HepG2 (cell line): ENCODE results near the gene CDC14C. TPM values are rescaled to one million over a fixed set of nuclear protein-coding genes. Genes with fewer than 3 reads are reported as not detected.

Experiments
- ATAC-seq: fragments of 200-7000 bp; cut with Tn5 transposase; 3 replicates; pipeline ENCODE4 v1.9.1; 2020; ENCODE audit warnings: mild to moderate bottlenecking, moderate library complexity
- BruUV-seq: library from RNA; stranded (reverse); fragments of 400-500 nt; replicated peaks from 2 replicates; lab custom pipeline; 2021; lab: Mats Ljungman, UMichigan
- CTCF ChIA-PET: fragments of 300-600 bp; formaldehyde crosslinking; extraction: SDS; loops from one replicate; lab custom pipeline; 2021; ENCODE audit warnings: low total read pairs, inconsistent platforms, low intra/inter-chr PET ratio; lab: Yijun Ruan, JAX
- POLR2A ChIA-PET: fragments of 350-600 bp; sonication (Branson Sonifier 250); formaldehyde crosslinking; loops from one replicate; lab custom pipeline; 2020; ENCODE audit warnings: antibody characterized with exemption, inconsistent platforms; lab: Yijun Ruan, JAX
- DNase-seq: peaks from one replicate; pipeline ENCODE4 v3.0.0-alpha.2; 2015; ENCODE audit warnings: low spot score
- FAIRE-seq: peaks from 3 replicates; lab custom pipeline; 2011; peaks lifted over from hg19 to GRCh38; lab: Jason Lieb, UNC
- H2AFZ ChIP-seq: one replicate; pipeline ENCODE4 v1.6.1; 2011; ENCODE audit warnings: low read length, inconsistent platforms
- H3K27ac ChIP-seq: fragments of 300-600 bp; 3 replicates; pipeline ENCODE4 v1.8.0; 2011; ENCODE audit warnings: mixed run types, mild to moderate bottlenecking, mixed read lengths, low read length, inconsistent platforms; ENCODE audit not compliant: insufficient read depth; ENCODE audit errors: extremely low read length
- H3K27me3 ChIP-seq, 2 experiments: fragments of 200-600 bp in 1 of 2; 2 replicates in 1 of 2; 3 replicates in 1 of 2; pipeline versions ENCODE4 v1.6.0 to v1.8.0; 2011; ENCODE audit warnings: low read length in 2 of 2, mild to moderate bottlenecking in 2 of 2, moderate library complexity in 2 of 2, inconsistent platforms in 1 of 2; ENCODE audit not compliant: insufficient read depth in 2 of 2, control insufficient read depth in 1 of 2
- H3K36me3 ChIP-seq, 2 experiments: fragments of 200-600 bp in 1 of 2; replicated peaks in 1 of 2; 2 replicates in 1 of 2; 3 replicates in 1 of 2; pipeline versions ENCODE4 v1.5.1 to v1.8.0; 2011; ENCODE audit warnings: low read length in 2 of 2, inconsistent platforms in 1 of 2; ENCODE audit not compliant: insufficient read depth in 2 of 2, control insufficient read depth in 1 of 2
- H3K4me1 ChIP-seq: 2 replicates; pipeline ENCODE4 v1.5.1; 2012; ENCODE audit warnings: low read length, inconsistent platforms; ENCODE audit not compliant: insufficient read depth
- H3K4me2 ChIP-seq: 2 replicates; pipeline ENCODE4 v1.6.0; 2011; ENCODE audit warnings: low read depth, low read length, inconsistent platforms
- H3K4me3 ChIP-seq, 3 experiments: fragments of 200-600 bp in 1 of 3; sonication (generic), shearing (Covaris generic) in 1 of 3; replicated peaks in 1 of 3; 2 replicates each; pipeline ENCODE4 v1.5.1; 2011 to 2016; ENCODE audit warnings: low read length in 3 of 3, inconsistent platforms in 2 of 3, low read depth in 2 of 3, mild to moderate bottlenecking in 2 of 3, control low read depth in 1 of 3, mixed read lengths in 1 of 3; ENCODE audit not compliant: insufficient read depth in 1 of 3
- H3K79me2 ChIP-seq: one replicate; pipeline ENCODE4 v1.6.1; 2011; ENCODE audit warnings: low read length, inconsistent platforms; ENCODE audit not compliant: insufficient read depth
- H3K9ac ChIP-seq: 2 replicates; pipeline ENCODE4 v1.6.0; 2011; ENCODE audit warnings: mild to moderate bottlenecking, low read depth, low read length, inconsistent platforms; ENCODE audit not compliant: insufficient read depth
- H3K9me3 ChIP-seq: 2 replicates; pipeline ENCODE4 v1.5.1; 2012; ENCODE audit warnings: mild to moderate bottlenecking, low read length
- H4K20me1 ChIP-seq: 2 replicates; pipeline ENCODE4 v1.6.0; 2011; ENCODE audit warnings: inconsistent platforms, mild to moderate bottlenecking, low read length, moderate library complexity; ENCODE audit not compliant: insufficient read depth
- KDM4B ChIP-seq: sonication (generic); formaldehyde crosslinking; IDR thresholded peaks from 2 replicates; pipeline ENCODE4 v1.4.0; 2020; ENCODE audit warnings: missing genetic modification reagents
- SIN3A ChIP-seq: IDR thresholded peaks from 2 replicates; pipeline ENCODE4 v1.6.1; 2011; ENCODE audit warnings: low read depth, mild to moderate bottlenecking, control low read depth, low read length, borderline replicate concordance
- TEAD3 ChIP-seq: optimal IDR thresholded peaks from 2 replicates; pipeline ENCODE3; 2016; ENCODE audit warnings: borderline replicate concordance
- WGBS: methylation state at CpG from one replicate; pipeline ENCODE4 v1.1.6; 2017; ENCODE audit warnings: low lambda C conversion rate; 5-methylcytosine and 5-hydroxymethylcytosine counted together
- in situ Hi-C: cut with HindIII; loops from 2 replicates; pipeline ENCODE4 v1.10.0; 2017; ENCODE audit warnings: low pct_unique_long_range_greater_than_20kb; ENCODE audit not compliant: extremely low pct_ligation_motif_present
- intact Hi-C: fragments of 100-400 bp; cut with micrococcal nuclease; formaldehyde crosslinking; loops from one replicate; pipeline ENCODE4 v1.10.0; 2022; ENCODE audit not compliant: unreplicated experiment
- polyA plus RNA-seq, 8 experiments: library from polyadenylated mRNA; depleted of rRNA in 3 of 8; stranded (reverse) in 7 of 8; unstranded in 1 of 8; fragments of >200 nt; fragmentation: Illumina TruSeq in 4 of 8; extraction: Trizol in 4 of 8; gene quantifications; 2 replicates each; pipeline versions ENCODE4 v1.2.1 to v1.2.3, GENCODE V29; 2011 to 2016; ENCODE audit warnings: low read depth in 4 of 8, missing spikeins in 1 of 8, mixed read lengths in 1 of 8; ENCODE audit not compliant: insufficient read depth in 1 of 8
- total RNA-seq, 5 experiments: library from RNA; depleted of rRNA; stranded (reverse); fragments of >200 nt; fragmentation: Illumina TruSeq; extraction: Trizol; gene quantifications; 2 replicates each; pipeline ENCODE4 v1.2.3, GENCODE V29; 2016; ENCODE audit warnings: low read depth in 1 of 5
- TF ChIP-seq, protein P1 (sequence below): sonication (generic); formaldehyde crosslinking; IDR thresholded peaks from 2 replicates; pipeline ENCODE4; 2020; ENCODE audit warnings: missing genetic modification reagents, mild to moderate bottlenecking, borderline replicate concordance
- TF ChIP-seq, protein P2 (sequence below): sonication (generic); formaldehyde crosslinking; IDR thresholded peaks from 2 replicates; pipeline ENCODE4 v1.4.0; 2020; ENCODE audit warnings: missing genetic modification reagents, mild to moderate bottlenecking, borderline replicate concordance
- TF ChIP-seq, protein P3 (sequence below): sonication (generic); formaldehyde crosslinking; IDR thresholded peaks from 2 replicates; pipeline ENCODE4 v1.4.0; 2020; ENCODE audit warnings: missing genetic modification reagents, low read depth, mild to moderate bottlenecking, borderline replicate concordance
- TF ChIP-seq, protein P4 (sequence below): IDR thresholded peaks from 2 replicates; pipeline ENCODE4 v1.6.1; 2016; ENCODE audit warnings: low read depth, borderline replicate concordance
- TF ChIP-seq, protein P5 (sequence below): sonication (generic); formaldehyde crosslinking; IDR thresholded peaks from 2 replicates; pipeline ENCODE4 v1.9.0; 2021; ENCODE audit warnings: missing genetic modification reagents, mild to moderate bottlenecking, borderline replicate concordance

The CDC14C gene
- total and polyA plus RNA-seq, 2 of the 13 experiments (the other 11 are each of a cell fraction or from before 2014, with no cell fraction given), result 0.09 TPM; not detected in 1

DNA sequence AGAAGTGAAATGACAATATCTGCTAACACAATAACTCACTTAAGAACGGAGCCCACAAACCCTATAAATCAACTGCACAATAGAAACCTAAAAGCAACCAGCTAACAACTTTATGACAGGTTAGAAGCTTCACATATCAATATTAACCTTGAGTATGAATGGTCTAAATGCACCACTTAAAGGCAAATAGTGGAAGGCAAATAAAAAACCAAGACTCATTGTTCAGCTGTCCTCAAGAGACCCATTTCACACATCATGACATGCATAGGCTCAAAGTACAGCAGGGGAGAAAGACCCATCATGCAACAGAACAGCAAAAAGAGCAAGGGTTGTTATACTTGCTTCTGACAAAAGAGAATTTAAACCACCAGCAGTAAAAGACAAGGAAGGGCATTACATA, 46.8 kb downstream of the CDC14C start (continued):
- TF ChIP-seq, protein P1, sequence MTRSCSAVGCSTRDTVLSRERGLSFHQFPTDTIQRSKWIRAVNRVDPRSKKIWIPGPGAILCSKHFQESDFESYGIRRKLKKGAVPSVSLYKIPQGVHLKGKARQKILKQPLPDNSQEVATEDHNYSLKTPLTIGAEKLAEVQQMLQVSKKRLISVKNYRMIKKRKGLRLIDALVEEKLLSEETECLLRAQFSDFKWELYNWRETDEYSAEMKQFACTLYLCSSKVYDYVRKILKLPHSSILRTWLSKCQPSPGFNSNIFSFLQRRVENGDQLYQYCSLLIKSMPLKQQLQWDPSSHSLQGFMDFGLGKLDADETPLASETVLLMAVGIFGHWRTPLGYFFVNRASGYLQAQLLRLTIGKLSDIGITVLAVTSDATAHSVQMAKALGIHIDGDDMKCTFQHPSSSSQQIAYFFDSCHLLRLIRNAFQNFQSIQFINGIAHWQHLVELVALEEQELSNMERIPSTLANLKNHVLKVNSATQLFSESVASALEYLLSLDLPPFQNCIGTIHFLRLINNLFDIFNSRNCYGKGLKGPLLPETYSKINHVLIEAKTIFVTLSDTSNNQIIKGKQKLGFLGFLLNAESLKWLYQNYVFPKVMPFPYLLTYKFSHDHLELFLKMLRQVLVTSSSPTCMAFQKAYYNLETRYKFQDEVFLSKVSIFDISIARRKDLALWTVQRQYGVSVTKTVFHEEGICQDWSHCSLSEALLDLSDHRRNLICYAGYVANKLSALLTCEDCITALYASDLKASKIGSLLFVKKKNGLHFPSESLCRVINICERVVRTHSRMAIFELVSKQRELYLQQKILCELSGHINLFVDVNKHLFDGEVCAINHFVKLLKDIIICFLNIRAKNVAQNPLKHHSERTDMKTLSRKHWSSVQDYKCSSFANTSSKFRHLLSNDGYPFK (CRISPR knock-in tag), result no peak
- TF ChIP-seq, protein P2, sequence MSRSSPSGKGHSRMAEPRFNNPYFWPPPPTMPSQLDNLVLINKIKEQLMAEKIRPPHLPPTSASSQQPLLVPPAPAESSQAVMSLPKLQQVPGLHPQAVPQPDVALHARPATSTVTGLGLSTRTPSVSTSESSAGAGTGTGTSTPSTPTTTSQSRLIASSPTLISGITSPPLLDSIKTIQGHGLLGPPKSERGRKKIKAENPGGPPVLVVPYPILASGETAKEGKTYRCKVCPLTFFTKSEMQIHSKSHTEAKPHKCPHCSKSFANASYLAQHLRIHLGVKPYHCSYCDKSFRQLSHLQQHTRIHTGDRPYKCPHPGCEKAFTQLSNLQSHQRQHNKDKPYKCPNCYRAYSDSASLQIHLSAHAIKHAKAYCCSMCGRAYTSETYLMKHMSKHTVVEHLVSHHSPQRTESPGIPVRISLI (CRISPR knock-in tag), result no peak
- TF ChIP-seq, protein P3, sequence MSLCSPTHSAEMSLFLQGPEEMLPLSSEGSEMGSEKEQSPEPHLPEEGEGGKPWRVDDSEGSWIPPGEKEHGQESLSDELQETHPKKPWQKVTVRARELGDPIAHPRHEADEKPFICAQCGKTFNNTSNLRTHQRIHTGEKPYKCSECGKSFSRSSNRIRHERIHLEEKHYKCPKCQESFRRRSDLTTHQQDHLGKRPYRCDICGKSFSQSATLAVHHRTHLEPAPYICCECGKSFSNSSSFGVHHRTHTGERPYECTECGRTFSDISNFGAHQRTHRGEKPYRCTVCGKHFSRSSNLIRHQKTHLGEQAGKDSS, result no peak
- TF ChIP-seq SIN3A (no peak), TEAD3 (no peak), KDM4B (CRISPR knock-in tag) (no peak)
- TF ChIP-seq, protein P4, sequence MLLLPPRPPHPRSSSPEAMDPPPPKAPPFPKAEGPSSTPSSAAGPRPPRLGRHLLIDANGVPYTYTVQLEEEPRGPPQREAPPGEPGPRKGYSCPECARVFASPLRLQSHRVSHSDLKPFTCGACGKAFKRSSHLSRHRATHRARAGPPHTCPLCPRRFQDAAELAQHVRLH (CRISPR knock-in tag), result no peak

DNA sequence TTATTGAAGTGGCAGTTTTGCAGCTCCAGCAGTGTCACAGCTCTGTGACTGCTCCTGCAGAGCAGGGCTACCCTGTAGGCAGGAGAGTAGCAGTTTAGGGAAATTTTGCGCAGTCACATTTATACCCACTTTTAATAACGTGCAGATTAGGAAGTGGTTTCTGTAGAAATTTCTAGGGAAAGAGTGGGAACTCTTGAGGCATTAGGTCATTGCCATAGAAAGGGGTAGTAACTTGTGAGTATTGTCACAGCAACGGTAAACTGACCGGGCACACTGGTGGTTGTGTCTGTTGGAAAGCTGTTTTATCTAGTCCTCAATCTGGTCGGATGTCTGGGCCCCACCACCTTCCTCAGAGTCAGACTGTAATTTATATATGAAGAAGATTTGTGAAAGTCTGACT, 51.9 kb downstream of the CDC14C start:
- WGBS, result 0% methylated on average over 5 of the region's 5 CpGs
- TF ChIP-seq, protein P5, sequence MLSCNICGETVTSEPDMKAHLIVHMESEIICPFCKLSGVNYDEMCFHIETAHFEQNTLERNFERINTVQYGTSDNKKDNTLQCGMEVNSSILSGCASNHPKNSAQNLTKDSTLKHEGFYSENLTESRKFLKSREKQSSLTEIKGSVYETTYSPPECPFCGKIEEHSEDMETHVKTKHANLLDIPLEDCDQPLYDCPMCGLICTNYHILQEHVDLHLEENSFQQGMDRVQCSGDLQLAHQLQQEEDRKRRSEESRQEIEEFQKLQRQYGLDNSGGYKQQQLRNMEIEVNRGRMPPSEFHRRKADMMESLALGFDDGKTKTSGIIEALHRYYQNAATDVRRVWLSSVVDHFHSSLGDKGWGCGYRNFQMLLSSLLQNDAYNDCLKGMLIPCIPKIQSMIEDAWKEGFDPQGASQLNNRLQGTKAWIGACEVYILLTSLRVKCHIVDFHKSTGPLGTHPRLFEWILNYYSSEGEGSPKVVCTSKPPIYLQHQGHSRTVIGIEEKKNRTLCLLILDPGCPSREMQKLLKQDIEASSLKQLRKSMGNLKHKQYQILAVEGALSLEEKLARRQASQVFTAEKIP (CRISPR knock-in tag), result no peak
- BruUV-seq, result no TSS peak
- no peak for ATAC-seq
- ChIA-PET CTCF (no interaction called here), POLR2A (no interaction called here)
- Histone ChIP-seq H4K20me1 (no peaks in the 10 kb centered on the region), H3K4me1 (no peaks in the 10 kb centered on the region), H3K27me3 (no peaks in the 10 kb centered on the region), H3K9me3 (peaks cover 37% of the 10 kb centered on the region), H3K36me3 (no peaks in the 10 kb centered on the region), H3K9ac (no peak overlapping the region), H2AFZ (no peak overlapping the region), H3K4me3 (no peak overlapping the region), H3K79me2 (no peaks in the 10 kb centered on the region), H3K27ac (no peak overlapping the region), H3K4me2 (no peak overlapping the region)
- intact Hi-C loops (no loop called here), in situ Hi-C loops (no loop called here)
- no peak for DNase-seq
- FAIRE-seq, result no peak
